Thyroid gland (tissue), 4 donors: Measurements from ENCODE around the gene NCLN. TPM values are rescaled to one million over a fixed set of nuclear protein-coding genes. Genes with fewer than 3 reads are reported as not detected.

Experiments used
- DNase-seq, 2 donors: peaks; one replicate each; pipeline ENCODE4 v3.0.0-alpha.2; 2019
- H3K27ac ChIP-seq, 3 donors: fragments of 200-600 bp; sonication (generic); 1 replicate in 2 of 3; 2 replicates in 1 of 3; pipeline ENCODE4 v1.5.1; 2016 to 2019; ENCODE audit warnings: mild to moderate bottlenecking in 1 of 3, moderate library complexity in 1 of 3
- H3K27me3 ChIP-seq: fragments of 200-600 bp; sonication (generic); one replicate; pipeline ENCODE4 v1.5.1; 2019
- H3K36me3 ChIP-seq, 2 donors: fragments of 200-600 bp; sonication (generic); one replicate each; pipeline ENCODE4 v1.5.1; 2016 to 2019
- H3K4me1 ChIP-seq, 2 donors: fragments of 200-600 bp; sonication (generic); one replicate each; pipeline ENCODE4 v1.5.1; 2017 to 2019
- H3K4me3 ChIP-seq, 3 donors: fragments of 200-600 bp; sonication (generic); replicated peaks in 1 of 3; 1 replicate in 2 of 3; 2 replicates in 1 of 3; pipeline ENCODE4 v1.5.1; 2016; ENCODE audit warnings: mild to moderate bottlenecking in 1 of 3
- H3K9me3 ChIP-seq: fragments of 200-600 bp; sonication (generic); one replicate; pipeline ENCODE4 v1.5.1; 2017
- POLR2A ChIP-seq, 2 donors: fragments of 450-650 bp; IDR thresholded peaks; one replicate each; pipeline ENCODE4 v1.6.1; 2017; ENCODE audit warnings: antibody characterized with exemption in 2 of 2, mild to moderate bottlenecking in 2 of 2, moderate library complexity in 1 of 2
- WGBS, 2 donors: methylation state at CpG; one replicate each; pipeline ENCODE4 v1.1.5; 2017; 5-methylcytosine and 5-hydroxymethylcytosine counted together
- intact Hi-C: fragments of 100-400 bp; cut with DNase I; formaldehyde crosslinking; loops from one replicate; pipeline ENCODE4 v1.15.1; 2023
- total RNA-seq, 4 donors: library from RNA; depleted of rRNA; stranded (reverse); fragments of >200 nt; gene quantifications; one replicate each; pipeline ENCODE4 v1.2.3, GENCODE V29; 2016
- TF ChIP-seq, protein P1 (sequence below), 6 experiments: fragments of 200-600 bp in 3 of 6; fragments of 450-650 bp in 3 of 6; sonication (generic) in 3 of 6; IDR thresholded peaks; one replicate each; pipeline ENCODE4 v1.5.1; 2016 to 2019; ENCODE audit warnings: antibody characterized with exemption in 6 of 6, mild to moderate bottlenecking in 2 of 6, inconsistent platforms in 1 of 6, moderate library complexity in 1 of 6

The NCLN gene
- total RNA-seq, 4 donors from 2014 or later: 30.8 to 48.5 (median 37.2) TPM

DNA sequence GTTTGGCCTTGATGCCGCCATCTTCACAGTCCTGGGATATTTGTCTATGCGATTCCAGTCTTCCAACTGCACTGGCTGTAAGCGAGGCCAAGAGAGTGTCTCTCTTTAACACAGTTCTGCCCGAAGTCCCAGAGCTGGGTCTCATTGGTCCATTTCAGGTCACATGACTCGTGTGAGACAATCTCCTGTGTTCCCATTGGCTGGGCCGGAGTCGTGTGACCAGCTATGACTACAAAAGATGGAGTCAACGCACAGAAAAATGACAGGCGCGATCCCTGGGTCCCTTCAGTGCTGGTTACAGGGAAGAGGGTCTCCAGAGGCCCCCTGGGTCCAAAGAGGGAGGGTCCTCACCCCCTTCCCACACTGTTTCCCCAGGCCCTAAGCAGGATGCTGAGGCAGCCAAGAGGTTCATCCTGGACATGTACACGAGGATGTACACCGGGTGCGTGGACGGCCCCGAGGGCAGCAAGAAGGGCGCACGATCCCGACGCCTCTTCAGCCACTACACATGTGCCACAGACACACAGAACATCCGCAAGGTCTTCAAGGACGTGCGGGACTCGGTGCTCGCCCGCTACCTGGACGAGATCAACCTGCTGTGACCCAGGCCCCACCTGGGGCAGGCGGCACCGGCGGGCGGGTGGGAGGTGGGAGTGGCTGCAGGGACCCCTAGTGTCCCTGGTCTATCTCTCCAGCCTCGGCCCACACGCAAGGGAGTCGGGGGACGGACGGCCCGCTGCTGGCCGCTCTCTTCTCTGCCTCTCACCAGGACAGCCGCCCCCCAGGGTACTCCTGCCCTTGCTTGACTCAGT, 23.1 kb upstream of the NCLN start:
- intact Hi-C loops: loop anchor here (5.0 to 10.0 kb wide), 4 partner anchors 35 to 275 kb away; no protein-coding TSS in a partner anchor
- Histone ChIP-seq H3K27me3 (no peaks in the 10 kb centered on the region), H3K9me3 (no peaks in the 10 kb centered on the region), H3K4me1 (peaks cover 0 to 12% of the 10 kb centered on the region in 2 donors), H3K27ac (no peak overlapping the region), H3K4me3 (no peak overlapping the region), H3K36me3 (no peaks in the 10 kb centered on the region)
- WGBS, 2 donors: 65 to 72% methylated on average over 22 to 26 of the region's 38 CpGs
- no peak for TF ChIP-seq POLR2A (IDR thresholded peaks at IDR 0.05)
- TF ChIP-seq, protein P1, sequence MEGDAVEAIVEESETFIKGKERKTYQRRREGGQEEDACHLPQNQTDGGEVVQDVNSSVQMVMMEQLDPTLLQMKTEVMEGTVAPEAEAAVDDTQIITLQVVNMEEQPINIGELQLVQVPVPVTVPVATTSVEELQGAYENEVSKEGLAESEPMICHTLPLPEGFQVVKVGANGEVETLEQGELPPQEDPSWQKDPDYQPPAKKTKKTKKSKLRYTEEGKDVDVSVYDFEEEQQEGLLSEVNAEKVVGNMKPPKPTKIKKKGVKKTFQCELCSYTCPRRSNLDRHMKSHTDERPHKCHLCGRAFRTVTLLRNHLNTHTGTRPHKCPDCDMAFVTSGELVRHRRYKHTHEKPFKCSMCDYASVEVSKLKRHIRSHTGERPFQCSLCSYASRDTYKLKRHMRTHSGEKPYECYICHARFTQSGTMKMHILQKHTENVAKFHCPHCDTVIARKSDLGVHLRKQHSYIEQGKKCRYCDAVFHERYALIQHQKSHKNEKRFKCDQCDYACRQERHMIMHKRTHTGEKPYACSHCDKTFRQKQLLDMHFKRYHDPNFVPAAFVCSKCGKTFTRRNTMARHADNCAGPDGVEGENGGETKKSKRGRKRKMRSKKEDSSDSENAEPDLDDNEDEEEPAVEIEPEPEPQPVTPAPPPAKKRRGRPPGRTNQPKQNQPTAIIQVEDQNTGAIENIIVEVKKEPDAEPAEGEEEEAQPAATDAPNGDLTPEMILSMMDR (IDR thresholded peaks at IDR 0.05): no peak
- DNase-seq: no peak

GRCh38 chr19:3163230-3163886, 22.4 kb upstream of the NCLN start:
- Histone ChIP-seq H3K36me3 (no peaks in the 10 kb centered on the region), H3K4me1 (peaks cover 7 to 19% of the 10 kb centered on the region in 2 donors), H3K4me3 (no peak overlapping the region), H3K27ac (no peak overlapping the region), H3K9me3 (no peaks in the 10 kb centered on the region), H3K27me3 (no peaks in the 10 kb centered on the region)
- intact Hi-C loops: loop anchor here (5.0 to 10.0 kb wide), 4 partner anchors 36 to 276 kb away; no protein-coding TSS in a partner anchor
- TF ChIP-seq, protein P1 (IDR thresholded peaks at IDR 0.05): peak; percentile 77 to 97 (median 86)
- TF ChIP-seq POLR2A (IDR thresholded peaks at IDR 0.05): no peak
- peak; percentile 53 to 64 for DNase-seq
- 6 to 7% methylated on average over 25 to 27 of the region's 27 CpGs for WGBS, 2 donors

DNA sequence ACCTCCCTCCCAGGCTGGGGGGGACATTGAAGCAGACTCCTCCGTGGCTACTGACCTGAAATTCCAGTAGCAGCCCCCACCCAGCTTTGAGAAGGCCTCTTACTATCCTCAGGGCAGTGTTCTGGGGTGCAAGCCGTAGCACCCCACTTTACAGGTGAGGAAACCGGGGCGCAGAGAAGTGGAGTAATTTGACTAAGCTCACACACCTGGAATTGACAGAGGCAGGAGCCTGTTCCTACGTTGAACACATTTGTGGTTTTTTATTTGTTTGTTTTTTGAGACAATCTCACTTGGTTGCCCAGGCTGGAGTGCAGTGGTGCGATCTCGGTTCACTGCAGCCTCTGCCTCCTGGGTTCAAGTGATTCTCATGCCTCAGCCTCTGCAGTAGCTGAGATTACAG, 21.8 kb upstream of the NCLN start:
- Histone ChIP-seq H3K36me3 (no peaks in the 10 kb centered on the region), H3K4me1 (peaks cover 10 to 25% of the 10 kb centered on the region in 2 donors), H3K9me3 (no peaks in the 10 kb centered on the region), H3K4me3 (no peak overlapping the region), H3K27me3 (no peaks in the 10 kb centered on the region), H3K27ac (no peak overlapping the region)
- intact Hi-C loops: loop anchor here (5.0 to 10.0 kb wide), 4 partner anchors 37 to 277 kb away; no protein-coding TSS in a partner anchor
- TF ChIP-seq, protein P1 (IDR thresholded peaks at IDR 0.05): no peak
- no peak for TF ChIP-seq POLR2A (IDR thresholded peaks at IDR 0.05)
- WGBS, 2 donors: 61 to 65% methylated on average over 7 of the region's 7 CpGs
- DNase-seq: no peak

GRCh38 chr19:3167533-3168272, 18.0 kb upstream of the NCLN start:
- DNase-seq: peak; percentile 69 to 73
- Histone ChIP-seq H3K27ac (peak overlapping the region; percentile 28 to 42 (median 33)), H3K27me3 (no peaks in the 10 kb centered on the region), H3K36me3 (no peaks in the 10 kb centered on the region), H3K9me3 (no peaks in the 10 kb centered on the region), H3K4me1 (peaks cover 10 to 42% of the 10 kb centered on the region in 2 donors), H3K4me3 (no peak overlapping the region)
- 59 to 62% methylated on average over 13 of the region's 13 CpGs for WGBS, 2 donors
- intact Hi-C loops: loop anchor here (10.0 kb wide), 2 partner anchors 93 to 213 kb away; no protein-coding TSS in a partner anchor
- TF ChIP-seq POLR2A (IDR thresholded peaks at IDR 0.05): no peak
- TF ChIP-seq, protein P1 (IDR thresholded peaks at IDR 0.05): no peak
